GM04503 (cell line): Measurements from ENCODE around the gene BCAR1.

Experiments
- DNase-seq: peaks from one replicate; pipeline ENCODE4 v3.0.0-alpha.2; 2012; ENCODE audit warnings: low read depth

The BCAR1 gene

GRCh38 chr16:75238853-75239541, 12.4 kb downstream of the BCAR1 start:
- no peak for DNase-seq

GRCh38 chr16:75238132-75238852, 13.1 kb downstream of the BCAR1 start:
- peak; percentile 74 for DNase-seq

GRCh38 chr16:75237398-75238131, 13.9 kb downstream of the BCAR1 start:
- no peak for DNase-seq

GRCh38 chr16:75236736-75237397, 14.6 kb downstream of the BCAR1 start:
- no peak for DNase-seq

GRCh38 chr16:75236232-75236631, 15.2 kb downstream of the BCAR1 start:
- no peak for DNase-seq

- DNase-seq, result no peak
These were observed 15.7 kb downstream of the BCAR1 start for GRCh38 chr16:75235721-75236193.

- DNase-seq, result no peak
These were observed 16.3 kb downstream of the BCAR1 start for GRCh38 chr16:75234856-75235696.

- DNase-seq, result no peak
These were observed 17.8 kb downstream of the BCAR1 start for GRCh38 chr16:75233611-75233938.

GRCh38 chr16:75231570-75231969, 19.9 kb downstream of the BCAR1 start:
- DNase-seq, result no peak

GRCh38 chr16:75230471-75231110, 20.8 kb downstream of the BCAR1 start:
- DNase-seq, result no peak

- no peak for DNase-seq
These were observed 22.0 kb downstream of the BCAR1 start for GRCh38 chr16:75229172-75230031.

- DNase-seq, result no peak
These were observed 23.1 kb downstream of the BCAR1 start for GRCh38 chr16:75228143-75228976.

- no peak for DNase-seq
These were observed 23.9 kb downstream of the BCAR1 start for GRCh38 chr16:75227361-75228142.

GRCh38 chr16:75226550-75227360, 24.7 kb downstream of the BCAR1 start:
- no peak for DNase-seq

GRCh38 chr16:75225678-75226515, 25.5 kb downstream of the BCAR1 start:
- DNase-seq, result no peak

- no peak for DNase-seq
These were observed 26.3 kb downstream of the BCAR1 start for GRCh38 chr16:75225092-75225491.
